A673 (cell line): ENCODE data around the gene FASN. TPM values are rescaled to one million over a fixed set of nuclear protein-coding genes. Genes with fewer than 3 reads are reported as not detected.

Experiments
- BruUV-seq: library from RNA; stranded (reverse); fragments of 400-500 nt; replicated peaks from 2 replicates; lab custom pipeline; 2021; lab: Mats Ljungman, UMichigan
- CTCF ChIA-PET: fragments of 300-600 bp; sonication (Branson Sonifier 250); formaldehyde crosslinking; loops from one replicate; lab custom pipeline; 2022; ENCODE audit warnings: antibody characterized with exemption; lab: Charles Lee
- POLR2A ChIA-PET: fragments of 300-600 bp; sonication (Branson Sonifier 250); formaldehyde crosslinking; loops from one replicate; lab custom pipeline; 2022; ENCODE audit warnings: antibody characterized with exemption; ENCODE audit not compliant: low non-redundant PET; lab: Charles Lee
- DNase-seq: peaks from one replicate; pipeline ENCODE4 v3.0.0-alpha.2; 2015; ENCODE audit warnings: low spot score
- H3K27ac ChIP-seq: fragments of 200-600 bp; sonication (generic); 2 replicates; pipeline ENCODE4 v1.5.1; 2016; ENCODE audit warnings: mixed run types, low read depth, mild to moderate bottlenecking, mixed read lengths, antibody characterized with exemption, low read length; ENCODE audit not compliant: poor library complexity, severe bottlenecking
- H3K27me3 ChIP-seq: fragments of 200-600 bp; sonication (generic); replicated peaks from 2 replicates; pipeline ENCODE4 v1.6.1; 2017; ENCODE audit warnings: mixed run types, low read depth, mild to moderate bottlenecking, mixed read lengths, antibody characterized with exemption, low read length; ENCODE audit not compliant: insufficient read depth, poor library complexity
- H3K36me3 ChIP-seq: fragments of 200-600 bp; sonication (generic); 2 replicates; pipeline ENCODE4 v1.6.1; 2016; ENCODE audit warnings: mixed run types, mild to moderate bottlenecking, mixed read lengths, antibody characterized with exemption, low read length; ENCODE audit not compliant: insufficient read depth, poor library complexity, severe bottlenecking
- H3K4me1 ChIP-seq: fragments of 200-600 bp; sonication (generic); 2 replicates; pipeline ENCODE4 v1.6.1; 2017; ENCODE audit warnings: mixed run types, mild to moderate bottlenecking, mixed read lengths, antibody characterized with exemption, low read length; ENCODE audit not compliant: insufficient read depth, poor library complexity, severe bottlenecking
- H3K4me3 ChIP-seq: fragments of 200-600 bp; sonication (generic); 2 replicates; pipeline ENCODE4 v1.5.1; 2016; ENCODE audit warnings: low read depth, mixed run types, mild to moderate bottlenecking, mixed read lengths, low read length; ENCODE audit not compliant: poor library complexity, severe bottlenecking
- H3K9me3 ChIP-seq: fragments of 200-600 bp; sonication (generic); 2 replicates; pipeline ENCODE4 v1.6.1; 2016; ENCODE audit warnings: mixed run types, low read depth, mild to moderate bottlenecking, mixed read lengths, antibody characterized with exemption, low read length; ENCODE audit not compliant: poor library complexity, severe bottlenecking
- EZH2 ChIP-seq: fragments of 200-600 bp; sonication (generic); IDR thresholded peaks from 2 replicates; pipeline ENCODE4 v1.6.1; 2017; ENCODE audit warnings: borderline replicate concordance, low read depth, mild to moderate bottlenecking, mixed read lengths, antibody characterized with exemption, low read length; ENCODE audit not compliant: poor library complexity, severe bottlenecking
- intact Hi-C: fragments of 100-400 bp; cut with micrococcal nuclease; formaldehyde crosslinking; loops from one replicate; pipeline ENCODE4 v1.10.0; 2022; ENCODE audit not compliant: unreplicated experiment
- total RNA-seq: library from RNA; stranded (reverse); gene quantifications from 2 replicates; pipeline ENCODE4 v1.2.3, GENCODE V29; 2021
- TF ChIP-seq, protein P1 (sequence below): fragments of 300-800, 200-600 bp; sonication (generic); conservative IDR thresholded peaks from 2 replicates; pipeline ENCODE4 v1.5.1; 2017; ENCODE audit warnings: low read depth, mild to moderate bottlenecking, antibody characterized with exemption, low read length, moderate library complexity, mixed read lengths

FASN gene
- total RNA-seq, 1 experiment from 2014 or later: 591 TPM

DNA sequence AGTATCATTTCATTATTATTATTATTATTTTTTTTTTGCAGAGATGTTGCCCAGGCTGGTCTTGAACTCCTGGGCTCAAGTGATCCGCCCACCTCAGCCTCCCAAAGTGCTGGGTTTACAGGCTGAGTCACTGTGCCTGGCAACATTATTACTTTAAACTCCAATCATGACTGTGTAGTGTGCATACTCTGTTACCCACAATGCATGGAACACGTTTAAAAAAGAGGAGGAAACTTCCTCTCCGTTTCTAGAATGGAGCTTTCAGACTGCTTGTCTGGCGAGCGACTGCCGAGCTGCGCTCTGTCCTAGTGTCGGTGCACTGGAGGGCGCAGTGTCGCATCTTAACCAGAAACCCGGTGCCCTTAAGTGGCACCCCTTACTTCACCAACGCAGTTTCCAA is 22.1 kb upstream of the FASN start:
- H3K36me3 ChIP-seq: no peaks in the 10 kb centered on the region
- no peaks in the 10 kb centered on the region for H3K4me1 ChIP-seq
- no peak for TF ChIP-seq EZH2
- TF ChIP-seq, protein P1, sequence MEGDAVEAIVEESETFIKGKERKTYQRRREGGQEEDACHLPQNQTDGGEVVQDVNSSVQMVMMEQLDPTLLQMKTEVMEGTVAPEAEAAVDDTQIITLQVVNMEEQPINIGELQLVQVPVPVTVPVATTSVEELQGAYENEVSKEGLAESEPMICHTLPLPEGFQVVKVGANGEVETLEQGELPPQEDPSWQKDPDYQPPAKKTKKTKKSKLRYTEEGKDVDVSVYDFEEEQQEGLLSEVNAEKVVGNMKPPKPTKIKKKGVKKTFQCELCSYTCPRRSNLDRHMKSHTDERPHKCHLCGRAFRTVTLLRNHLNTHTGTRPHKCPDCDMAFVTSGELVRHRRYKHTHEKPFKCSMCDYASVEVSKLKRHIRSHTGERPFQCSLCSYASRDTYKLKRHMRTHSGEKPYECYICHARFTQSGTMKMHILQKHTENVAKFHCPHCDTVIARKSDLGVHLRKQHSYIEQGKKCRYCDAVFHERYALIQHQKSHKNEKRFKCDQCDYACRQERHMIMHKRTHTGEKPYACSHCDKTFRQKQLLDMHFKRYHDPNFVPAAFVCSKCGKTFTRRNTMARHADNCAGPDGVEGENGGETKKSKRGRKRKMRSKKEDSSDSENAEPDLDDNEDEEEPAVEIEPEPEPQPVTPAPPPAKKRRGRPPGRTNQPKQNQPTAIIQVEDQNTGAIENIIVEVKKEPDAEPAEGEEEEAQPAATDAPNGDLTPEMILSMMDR: no peak
- intact Hi-C loops: no loop called here
- ChIA-PET CTCF (no interaction called here), POLR2A (no interaction called here)
- H3K4me3 ChIP-seq: no peak overlapping the region
- DNase-seq: no peak
- H3K27ac ChIP-seq: no peak overlapping the region
- H3K9me3 ChIP-seq: no peaks in the 10 kb centered on the region
- H3K27me3 ChIP-seq: no peaks in the 10 kb centered on the region
- BruUV-seq: no TSS peak

- no peaks in the 10 kb centered on the region for H3K4me1 ChIP-seq
- CTCF ChIA-PET: interaction anchor here (0.9 kb wide), 1 partner anchor 159 kb away, joined by 3 read pairs; no protein-coding TSS in a partner anchor
- H3K27me3 ChIP-seq: no peaks in the 10 kb centered on the region
- intact Hi-C loops: no loop called here
- BruUV-seq: no TSS peak
- no peak overlapping the region for H3K4me3 ChIP-seq
- no peak for TF ChIP-seq EZH2
- TF ChIP-seq, protein P1: no peak
- DNase-seq: no peak
- H3K9me3 ChIP-seq: no peaks in the 10 kb centered on the region
- POLR2A ChIA-PET: no interaction called here
- no peak overlapping the region for H3K27ac ChIP-seq
- H3K36me3 ChIP-seq: no peaks in the 10 kb centered on the region
Observed at GRCh38 chr17:82118815-82119380, 20.9 kb upstream of the FASN start.

- Histone ChIP-seq H3K4me1 (no peaks in the 10 kb centered on the region), H3K27ac (no peak overlapping the region), H3K4me3 (no peak overlapping the region), H3K9me3 (no peaks in the 10 kb centered on the region), H3K27me3 (no peaks in the 10 kb centered on the region), H3K36me3 (no peaks in the 10 kb centered on the region)
- ChIA-PET CTCF (no interaction called here), POLR2A (no interaction called here)
- BruUV-seq: no TSS peak
- TF ChIP-seq, protein P1: no peak
- no peak for TF ChIP-seq EZH2
- no peak for DNase-seq
- intact Hi-C loops: no loop called here
Observed at GRCh38 chr17:82118168-82118814, 20.3 kb upstream of the FASN start.
